ENCODE results near the gene TBC1D13.

DNA sequence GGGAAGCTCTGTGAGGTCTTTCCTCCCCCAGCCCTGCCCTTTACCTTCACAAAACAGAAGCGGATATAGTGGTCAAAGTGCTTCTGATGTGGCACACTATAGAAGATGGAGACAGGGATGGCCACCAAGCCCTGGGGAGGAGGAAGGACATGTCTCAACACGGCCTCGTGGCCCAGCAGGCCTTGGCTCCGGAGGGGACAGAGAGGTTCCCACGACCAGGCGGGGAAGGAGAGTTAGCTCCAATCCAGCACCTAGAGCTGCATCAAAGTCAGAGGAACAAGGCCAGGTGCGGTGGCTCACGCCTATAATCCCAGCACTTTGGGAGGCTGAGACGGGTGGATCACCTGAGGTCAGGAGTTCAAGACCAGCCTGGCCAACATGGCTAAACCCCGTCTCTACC, 46.6 kb downstream of the TBC1D13 start:
- TF ChIP-seq YY1 (IDR thresholded peaks at IDR 0.05; ENCODE audit: insufficient read depth, insufficient read length) (no peak), ZNF274 (IDR thresholded peaks at IDR 0.05; ENCODE audit: low read depth, low read length) (no peak), SUZ12 (IDR thresholded peaks at IDR 0.05; ENCODE audit: extremely low read depth, insufficient read depth, insufficient read length) (no peak)
